PC-9 (cell line): ENCODE measurements around the gene ADGRD1. TPM values are rescaled to one million over a fixed set of nuclear protein-coding genes. Genes with fewer than 3 reads are reported as not detected.

Source experiments
- BruUV-seq: library from RNA; stranded (reverse); fragments of 400-500 nt; replicated peaks from 2 replicates; lab custom pipeline; 2021; lab: Mats Ljungman, UMichigan
- CTCF ChIA-PET: fragments of 300-600 bp; sonication (Branson Sonifier 250); formaldehyde crosslinking; loops from one replicate; lab custom pipeline; 2022; ENCODE audit warnings: antibody characterized with exemption; lab: Charles Lee
- POLR2A ChIA-PET: fragments of 300-600 bp; sonication (Branson Sonifier 250); formaldehyde crosslinking; loops from one replicate; lab custom pipeline; 2022; ENCODE audit warnings: antibody characterized with exemption; ENCODE audit not compliant: unreplicated experiment; lab: Charles Lee
- DNase-seq, 2 experiments: peaks; one replicate each; pipeline versions ENCODE4 v3.0.0 to v3.0.0-alpha.2; 2015 to 2022; ENCODE audit warnings: mixed read lengths in 1 of 2
- H2AFZ ChIP-seq: fragments of 200-600 bp; sonication (generic); 2 replicates; pipeline ENCODE4 v1.8.1; 2017; ENCODE audit warnings: antibody characterized with exemption
- H3F3A ChIP-seq: fragments of 200-600 bp; sonication (generic); 2 replicates; pipeline ENCODE4 v1.8.1; 2017; ENCODE audit warnings: antibody characterized with exemption, mild to moderate bottlenecking, low read depth; ENCODE audit not compliant: insufficient read depth
- H3K27ac ChIP-seq: fragments of 200-600 bp; sonication (generic); 2 replicates; pipeline ENCODE4 v1.6.1; 2016; ENCODE audit warnings: mixed run types
- H3K27me3 ChIP-seq: fragments of 200-600 bp; sonication (generic); 2 replicates; pipeline ENCODE4 v1.6.1; 2016; ENCODE audit warnings: low read depth, mixed run types; ENCODE audit not compliant: insufficient read depth
- H3K36me3 ChIP-seq: fragments of 200-600 bp; sonication (generic); 2 replicates; pipeline ENCODE4 v1.6.1; 2016; ENCODE audit warnings: low read depth, mixed run types
- H3K4me1 ChIP-seq: fragments of 200-600 bp; sonication (generic); replicated peaks from 2 replicates; pipeline ENCODE4 v1.6.1; 2016; ENCODE audit warnings: mixed run types; ENCODE audit not compliant: insufficient read depth
- H3K4me2 ChIP-seq: fragments of 200-600 bp; sonication (generic); 2 replicates; pipeline ENCODE4 v1.6.1; 2017; ENCODE audit warnings: mixed run types
- H3K4me3 ChIP-seq: fragments of 200-600 bp; sonication (generic); 2 replicates; pipeline ENCODE4 v1.6.1; 2016; ENCODE audit warnings: mixed run types
- H3K79me2 ChIP-seq: fragments of 200-600 bp; sonication (generic); 2 replicates; pipeline ENCODE4 v1.6.1; 2017; ENCODE audit warnings: low read depth, mixed run types
- H3K9me2 ChIP-seq: fragments of 200-600 bp; sonication (generic); 2 replicates; pipeline ENCODE4 v1.8.1; 2017; ENCODE audit warnings: mild to moderate bottlenecking; ENCODE audit not compliant: insufficient read depth
- H3K9me3 ChIP-seq: fragments of 200-600 bp; sonication (generic); 2 replicates; pipeline ENCODE4 v1.8.1; 2016; ENCODE audit warnings: low read depth; ENCODE audit not compliant: insufficient read depth
- H4K20me1 ChIP-seq: fragments of 200-600 bp; sonication (generic); 2 replicates; pipeline ENCODE4 v1.8.1; 2017; ENCODE audit not compliant: insufficient read depth
- EZH2 ChIP-seq: fragments of 200-600 bp; sonication (generic); IDR thresholded peaks from 2 replicates; pipeline ENCODE4 v1.8.0; 2017; ENCODE audit warnings: antibody characterized with exemption, low read depth
- intact Hi-C: fragments of 100-400 bp; cut with micrococcal nuclease; formaldehyde crosslinking; loops from one replicate; pipeline ENCODE4 v1.10.0; 2022; ENCODE audit not compliant: unreplicated experiment
- total RNA-seq: library from RNA; stranded (reverse); gene quantifications from 2 replicates; pipeline ENCODE4 v1.2.3, GENCODE V29; 2021
- TF ChIP-seq, protein P1 (sequence below): fragments of 200-600 bp; sonication (generic); conservative IDR thresholded peaks from 2 replicates; pipeline ENCODE4 v1.6.1; 2017; ENCODE audit warnings: mixed run types, antibody characterized with exemption, mild to moderate bottlenecking, moderate library complexity

The ADGRD1 gene
- total RNA-seq, 1 experiment from 2014 or later, result not detected

- TF ChIP-seq, protein P1, sequence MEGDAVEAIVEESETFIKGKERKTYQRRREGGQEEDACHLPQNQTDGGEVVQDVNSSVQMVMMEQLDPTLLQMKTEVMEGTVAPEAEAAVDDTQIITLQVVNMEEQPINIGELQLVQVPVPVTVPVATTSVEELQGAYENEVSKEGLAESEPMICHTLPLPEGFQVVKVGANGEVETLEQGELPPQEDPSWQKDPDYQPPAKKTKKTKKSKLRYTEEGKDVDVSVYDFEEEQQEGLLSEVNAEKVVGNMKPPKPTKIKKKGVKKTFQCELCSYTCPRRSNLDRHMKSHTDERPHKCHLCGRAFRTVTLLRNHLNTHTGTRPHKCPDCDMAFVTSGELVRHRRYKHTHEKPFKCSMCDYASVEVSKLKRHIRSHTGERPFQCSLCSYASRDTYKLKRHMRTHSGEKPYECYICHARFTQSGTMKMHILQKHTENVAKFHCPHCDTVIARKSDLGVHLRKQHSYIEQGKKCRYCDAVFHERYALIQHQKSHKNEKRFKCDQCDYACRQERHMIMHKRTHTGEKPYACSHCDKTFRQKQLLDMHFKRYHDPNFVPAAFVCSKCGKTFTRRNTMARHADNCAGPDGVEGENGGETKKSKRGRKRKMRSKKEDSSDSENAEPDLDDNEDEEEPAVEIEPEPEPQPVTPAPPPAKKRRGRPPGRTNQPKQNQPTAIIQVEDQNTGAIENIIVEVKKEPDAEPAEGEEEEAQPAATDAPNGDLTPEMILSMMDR, result no peak
- no peak for TF ChIP-seq EZH2
- H3K9me3 ChIP-seq, result no peaks in the 10 kb centered on the region
- no peak overlapping the region for H3K4me2 ChIP-seq
- no peak overlapping the region for H3K4me3 ChIP-seq
- no peaks in the 10 kb centered on the region for H3K9me2 ChIP-seq
- H3K27me3 ChIP-seq, result peaks cover 62% of the 10 kb centered on the region
- ChIA-PET CTCF (no interaction called here), POLR2A (no interaction called here)
- no peaks in the 10 kb centered on the region for H3K4me1 ChIP-seq
- no peak overlapping the region for H2AFZ ChIP-seq
- BruUV-seq, result no TSS peak
- no peaks in the 10 kb centered on the region for H3K36me3 ChIP-seq
- H3F3A ChIP-seq, result no peaks in the 10 kb centered on the region
- no peaks in the 10 kb centered on the region for H4K20me1 ChIP-seq
- H3K27ac ChIP-seq, result no peak overlapping the region
- intact Hi-C loops, result no loop called here
- no peak for DNase-seq
- H3K79me2 ChIP-seq, result no peaks in the 10 kb centered on the region
Observed at GRCh38 chr12:131141514-131141913, 187.8 kb downstream of the ADGRD1 start.

DNA sequence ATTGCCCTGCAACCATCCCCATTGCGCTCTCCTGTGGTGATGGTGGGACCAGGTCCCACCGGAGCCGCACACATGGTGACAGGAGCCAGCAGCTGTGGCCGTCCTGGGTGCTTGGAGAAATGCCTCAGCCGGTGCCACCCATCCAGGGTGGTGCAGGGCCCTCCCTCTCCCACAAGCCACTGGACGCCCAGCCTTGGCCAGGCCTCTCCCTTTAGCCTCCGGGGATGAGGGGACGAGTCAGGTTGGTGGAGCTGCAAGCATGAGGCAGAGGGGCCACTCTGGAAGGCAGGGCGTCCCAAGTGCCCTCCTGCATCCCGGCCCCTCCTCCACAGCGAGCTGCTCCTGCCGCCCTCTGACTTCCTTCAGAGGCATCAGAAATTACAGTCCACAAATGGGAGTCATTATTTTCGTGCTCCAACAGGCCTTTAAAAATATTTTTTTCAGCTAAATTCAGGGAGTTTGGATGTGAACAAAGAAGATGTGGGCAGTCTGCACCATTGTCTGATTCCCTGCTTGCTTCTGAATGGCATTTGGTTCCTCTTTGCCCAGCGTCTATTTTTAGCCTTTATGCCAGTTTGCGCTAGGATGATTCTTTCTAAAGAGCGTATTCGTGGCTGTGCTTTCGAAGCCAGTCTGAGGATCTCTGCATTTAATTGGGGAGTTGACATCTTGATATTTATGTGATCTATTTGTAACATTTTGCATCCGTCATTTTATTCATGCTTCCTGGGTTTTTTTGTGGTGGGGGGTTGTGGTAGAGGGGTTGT, 189.4 kb downstream of the ADGRD1 start:
- BruUV-seq, result no TSS peak
- H3K4me2 ChIP-seq, result no peak overlapping the region

DNA sequence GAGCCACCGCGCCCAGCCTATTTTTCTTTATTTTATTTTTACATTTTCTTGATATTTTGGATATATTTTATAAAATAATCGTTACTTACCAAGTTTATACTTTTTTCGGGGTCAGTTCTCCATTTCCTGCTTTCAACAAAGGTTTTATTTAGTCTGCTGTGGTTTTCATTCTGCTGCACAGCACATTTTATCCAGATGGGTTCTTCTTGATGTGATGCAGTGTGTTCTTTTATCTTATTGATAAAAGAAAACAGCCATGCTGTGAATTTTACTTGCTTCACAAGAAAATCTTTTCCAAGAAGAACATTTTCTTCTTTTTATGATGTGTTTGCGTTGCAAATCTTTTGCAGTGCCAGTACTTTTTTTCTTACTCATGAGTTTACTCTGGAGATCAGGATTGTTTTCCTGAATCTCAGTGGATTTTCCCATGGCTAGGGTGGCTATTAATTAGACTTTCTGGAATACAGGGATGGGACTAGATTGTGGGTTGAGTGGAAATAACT, 192.5 kb downstream of the ADGRD1 start:
- intact Hi-C loops, result no loop called here
- Histone ChIP-seq H3K4me3 (no peak overlapping the region), H3K27me3 (peaks cover 21% of the 10 kb centered on the region; the same call in 1 of the 2 replicates), H3K4me1 (no peaks in the 10 kb centered on the region), H3K27ac (no peak overlapping the region), H3F3A (no peaks in the 10 kb centered on the region), H3K9me3 (no peaks in the 10 kb centered on the region), H4K20me1 (no peaks in the 10 kb centered on the region), H3K79me2 (no peaks in the 10 kb centered on the region), H3K9me2 (no peaks in the 10 kb centered on the region), H3K4me2 (no peak overlapping the region), H2AFZ (no peak overlapping the region), H3K36me3 (no peaks in the 10 kb centered on the region)
- ChIA-PET POLR2A (interaction anchor here (0.7 kb wide), 1 partner anchor 809 kb away, joined by 3 read pairs; no protein-coding TSS in a partner anchor), CTCF (no interaction called here)
- no peak for TF ChIP-seq EZH2
- TF ChIP-seq, protein P1, result no peak
- no peak for DNase-seq
- no TSS peak for BruUV-seq

More for the DNA sequence above, 189.4 kb downstream of the ADGRD1 start:
- Histone ChIP-seq H3K27me3 (peaks cover 49% of the 10 kb centered on the region), H2AFZ (no peak overlapping the region), H3K79me2 (no peaks in the 10 kb centered on the region), H4K20me1 (no peaks in the 10 kb centered on the region), H3K36me3 (no peaks in the 10 kb centered on the region), H3K4me3 (no peak overlapping the region), H3K27ac (no peak overlapping the region), H3K9me3 (no peaks in the 10 kb centered on the region), H3K4me1 (no peaks in the 10 kb centered on the region), H3K9me2 (no peaks in the 10 kb centered on the region), H3F3A (no peaks in the 10 kb centered on the region)
- TF ChIP-seq, protein P1, result no peak
- no peak for TF ChIP-seq EZH2
- ChIA-PET CTCF (no interaction called here), POLR2A (no interaction called here)
- no peak for DNase-seq
- intact Hi-C loops, result no loop called here
